Fibroblast of mammary gland (primary cell): ENCODE results near the gene OR2AE1.

Experiments
- DNase-seq: peaks from one replicate; pipeline ENCODE4 v3.0.0-alpha.2; 2010; ENCODE audit warnings: low read depth
- H3K4me3 ChIP-seq: 2 replicates; pipeline ENCODE4 v1.5.1; 2011; ENCODE audit warnings: low read depth, mild to moderate bottlenecking, low read length, moderate library complexity; ENCODE audit not compliant: control insufficient read depth
- CTCF ChIP-seq: conservative IDR thresholded peaks from 2 replicates; pipeline ENCODE4 v1.5.1; 2011; ENCODE audit warnings: low read depth, low read length, inconsistent platforms; ENCODE audit not compliant: control insufficient read depth, insufficient read depth

Gene OR2AE1

GRCh38 chr7:99876933-99877332 is at the start of gene OR2AE1:
Gene OR2AE1, minus strand, starts transcription at chr7:99877033. Its CDS starts 0 bp downstream, at chr7:99877033.
- H3K4me3 ChIP-seq: no peak within 1 kb of the TSS
- DNase-seq: no peak
- no peak for TF ChIP-seq CTCF

- DNase-seq: no peak
Observed at GRCh38 chr7:99926321-99926720, 49.5 kb upstream of the OR2AE1 start.

GRCh38 chr7:99923200-99923599 is 46.4 kb upstream of the OR2AE1 start:
- DNase-seq: no peak
- no peak for TF ChIP-seq CTCF
- no peak overlapping the region for H3K4me3 ChIP-seq

More at GRCh38 chr7:99926321-99926720, 49.5 kb upstream of the OR2AE1 start:
- H3K4me3 ChIP-seq: no peak overlapping the region
- no peak for TF ChIP-seq CTCF

- no peak for TF ChIP-seq CTCF
- peak overlapping the region; percentile 90 for H3K4me3 ChIP-seq
- peak; percentile 7 for DNase-seq
Observed at GRCh38 chr7:99920149-99920548, 43.3 kb upstream of the OR2AE1 start.

GRCh38 chr7:99919814-99920112 is 42.9 kb upstream of the OR2AE1 start:
- DNase-seq: no peak

GRCh38 chr7:99918959-99919813 is 42.4 kb upstream of the OR2AE1 start, which contains the start of gene TRIM4:
Gene TRIM4, minus strand, starts transcription at chr7:99919530. Its CDS starts 129 bp downstream, at chr7:99919401.
- peak; percentile 91 for DNase-seq
- H3K4me3 ChIP-seq: peak within 1 kb of the TSS; percentile 90
- no peak for TF ChIP-seq CTCF

More at GRCh38 chr7:99919814-99920112, 42.9 kb upstream of the OR2AE1 start:
- TF ChIP-seq CTCF: no peak
- peak overlapping the region; percentile 90 for H3K4me3 ChIP-seq
